Left hindlimb (tissue), 1 donor: ENCODE measurements around the gene RGL4.
"Not testable (repeated sequence)": the region's sequence is repeated elsewhere in the genome, so short reads cannot be mapped to it uniquely, and the experiment has no call there.

Source experiments
- DNase-seq: peaks from one replicate; pipeline ENCODE4 v3.0.0-alpha.2; 2018

RGL4 gene

GRCh38 chr22:23690713-23691112, at the start of gene RGL4:
Gene RGL4, plus strand, starts transcription at chr22:23691013. Its CDS starts 1,018 bp downstream, at chr22:23692031.
- no peak for DNase-seq

DNA sequence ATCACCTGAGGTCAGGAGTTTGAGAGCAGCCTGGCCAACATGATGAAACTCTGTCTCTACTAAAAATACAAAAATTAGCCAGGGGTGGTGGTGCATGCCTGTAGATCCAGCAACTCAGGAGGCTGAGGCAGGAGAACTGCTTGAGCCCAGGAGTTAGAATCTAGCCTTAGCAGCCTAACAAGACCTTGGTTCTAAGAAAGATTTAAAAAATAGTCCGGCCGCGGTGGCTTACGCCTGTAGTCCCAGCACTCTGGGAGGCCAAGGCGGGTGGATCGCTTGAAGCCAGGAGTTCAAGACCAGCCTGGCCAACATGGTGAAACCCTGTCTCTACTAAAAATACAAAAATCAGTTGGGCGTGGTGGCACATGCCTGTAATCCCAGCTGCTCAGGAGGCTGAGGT, 44.3 kb upstream of the RGL4 start:
- DNase-seq = not testable (repeated sequence)

GRCh38 chr22:23649071-23649501, 41.7 kb upstream of the RGL4 start:
- no peak for DNase-seq

- DNase-seq = no peak
Measured at GRCh38 chr22:23651676-23652075, 39.1 kb upstream of the RGL4 start.

DNA sequence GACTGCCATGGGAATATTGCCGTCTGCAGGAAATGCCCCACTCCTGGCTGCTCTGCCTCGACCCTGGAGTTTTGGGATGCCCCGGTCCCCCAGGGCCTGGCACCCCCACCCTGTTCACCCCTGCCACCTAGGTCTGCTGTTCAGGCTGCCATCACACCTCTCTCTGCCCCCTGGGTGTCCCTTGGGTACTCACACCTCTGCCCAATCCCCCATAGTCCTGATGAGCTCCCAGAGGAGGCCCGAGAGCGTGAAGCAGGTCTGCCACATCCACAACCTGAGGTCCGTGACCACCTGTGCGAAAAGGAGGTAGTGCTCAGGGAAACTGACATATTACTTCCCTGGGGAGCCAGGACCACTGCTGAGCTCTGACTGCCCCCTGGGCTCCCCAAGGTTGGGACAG, 38.5 kb upstream of the RGL4 start:
- no peak for DNase-seq

- no peak for DNase-seq
Measured at GRCh38 chr22:23652711-23653110, 38.1 kb upstream of the RGL4 start.

DNA sequence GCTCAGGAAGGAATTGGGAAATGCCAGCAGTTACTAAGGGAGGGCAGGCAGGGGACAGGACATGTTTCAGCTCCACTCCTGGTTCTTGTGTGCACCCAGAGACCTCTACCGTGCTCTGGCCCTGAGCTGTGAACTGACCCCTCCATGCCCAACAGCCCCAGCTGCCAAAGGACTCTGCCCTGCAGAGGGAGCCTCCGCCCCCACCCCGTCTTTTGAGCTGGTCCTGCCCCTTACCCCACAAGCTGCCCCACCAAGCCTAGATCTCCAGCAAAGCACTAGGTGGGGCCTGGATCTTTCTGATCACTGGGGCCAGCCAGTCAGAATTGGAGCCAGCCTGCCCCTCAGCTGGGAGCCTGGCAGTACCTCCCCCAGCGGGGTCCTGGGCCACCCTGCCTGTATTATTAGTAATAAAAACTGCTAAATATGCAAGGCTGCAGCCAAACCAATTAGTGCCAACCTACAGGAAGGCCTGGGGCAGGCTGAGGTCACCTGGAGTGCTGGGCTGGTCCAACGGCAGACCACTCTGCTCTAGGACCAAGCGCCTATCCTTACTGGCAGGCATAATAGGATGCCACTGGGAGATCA, 34.8 kb upstream of the RGL4 start:
- DNase-seq = no peak

DNA sequence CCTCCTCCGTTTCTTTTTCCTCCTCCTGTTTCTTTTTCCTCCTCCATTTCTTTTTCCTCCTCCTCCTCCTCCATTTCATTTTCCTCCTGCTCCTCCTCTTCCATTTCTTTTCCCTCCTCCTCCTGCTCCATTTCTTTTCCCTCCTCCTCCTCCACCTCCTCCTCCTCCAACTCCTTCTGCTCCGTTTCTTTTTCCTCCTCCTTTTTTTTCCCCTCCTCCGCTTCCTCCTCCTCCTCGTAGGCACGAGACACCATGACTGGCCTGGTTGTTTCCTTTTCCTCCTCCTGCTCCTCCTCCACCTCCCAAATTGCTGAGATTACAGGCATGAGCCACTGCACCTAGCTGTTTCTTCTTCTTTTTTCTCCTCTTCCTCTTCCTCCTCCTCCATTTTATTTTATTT, 33.1 kb upstream of the RGL4 start:
- no peak for DNase-seq

DNA sequence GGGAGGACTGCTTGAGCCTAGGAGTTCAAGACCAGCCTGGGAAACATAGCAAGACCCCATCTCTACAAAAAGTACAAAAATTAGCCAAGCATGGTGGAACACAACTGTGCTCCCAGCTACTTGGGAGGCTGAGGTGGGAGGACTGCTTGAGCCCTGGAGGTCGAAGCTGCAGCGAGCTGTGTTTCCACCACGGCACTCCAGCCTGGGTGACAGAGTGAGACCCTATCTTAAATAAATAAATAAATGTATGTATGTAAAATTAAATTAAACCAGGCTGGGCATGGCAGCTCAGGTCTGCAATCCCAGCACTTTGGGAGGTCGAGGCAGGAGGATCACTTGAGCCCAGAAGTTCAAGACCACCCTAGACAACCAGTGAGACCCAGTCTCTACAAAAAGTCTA, 30.4 kb upstream of the RGL4 start:
- DNase-seq = not testable (repeated sequence)

DNA sequence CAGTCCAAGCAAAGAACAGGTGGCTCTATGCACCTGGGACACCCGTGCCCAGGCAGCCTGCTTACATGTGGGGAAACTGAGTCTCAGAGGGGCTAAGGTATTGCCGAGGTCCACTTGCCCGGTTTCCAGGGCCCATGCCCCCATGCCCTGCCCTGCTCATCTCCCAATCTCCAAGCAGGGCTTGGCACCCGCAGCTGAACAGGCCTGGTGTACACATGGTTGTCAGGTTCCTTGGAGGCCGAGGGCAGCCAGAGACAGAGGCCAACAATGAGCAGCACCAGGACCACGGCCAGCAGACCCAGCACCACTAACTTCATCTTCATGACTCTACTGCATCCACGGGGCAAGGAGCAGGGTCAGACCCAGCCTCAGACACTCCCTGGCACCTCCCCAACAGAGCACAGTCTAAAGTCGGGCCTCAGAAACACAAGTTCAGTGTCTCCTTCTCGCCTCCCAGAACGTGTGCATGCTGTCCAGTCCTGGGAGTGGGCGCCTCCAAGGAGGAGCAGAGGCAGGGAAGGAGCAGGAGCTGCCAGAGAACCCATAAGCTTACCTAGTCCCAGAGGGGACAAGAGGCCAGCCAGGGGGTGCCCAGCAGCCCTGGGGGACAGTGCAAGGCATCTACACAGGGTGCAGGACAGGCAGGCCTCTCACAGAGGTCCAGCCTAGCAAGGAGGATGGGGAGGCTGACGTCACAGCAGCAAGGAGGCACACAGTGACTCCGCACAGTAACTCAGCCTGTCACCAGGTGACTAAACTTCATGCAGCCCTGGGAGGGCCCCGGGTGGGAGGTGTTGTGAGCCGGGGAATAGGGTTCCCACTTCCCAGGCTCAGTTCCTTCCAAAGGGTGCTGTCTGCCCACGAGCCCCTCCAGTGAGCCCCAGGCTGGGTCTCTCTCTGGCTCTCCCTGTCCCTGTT, 20.2 kb upstream of the RGL4 start:
- no peak for DNase-seq

- DNase-seq = not testable (repeated sequence)
Measured at GRCh38 chr22:23671387-23671786, 19.4 kb upstream of the RGL4 start.

- not testable (repeated sequence) for DNase-seq
Measured at GRCh38 chr22:23672307-23673049, 18.3 kb upstream of the RGL4 start.

DNA sequence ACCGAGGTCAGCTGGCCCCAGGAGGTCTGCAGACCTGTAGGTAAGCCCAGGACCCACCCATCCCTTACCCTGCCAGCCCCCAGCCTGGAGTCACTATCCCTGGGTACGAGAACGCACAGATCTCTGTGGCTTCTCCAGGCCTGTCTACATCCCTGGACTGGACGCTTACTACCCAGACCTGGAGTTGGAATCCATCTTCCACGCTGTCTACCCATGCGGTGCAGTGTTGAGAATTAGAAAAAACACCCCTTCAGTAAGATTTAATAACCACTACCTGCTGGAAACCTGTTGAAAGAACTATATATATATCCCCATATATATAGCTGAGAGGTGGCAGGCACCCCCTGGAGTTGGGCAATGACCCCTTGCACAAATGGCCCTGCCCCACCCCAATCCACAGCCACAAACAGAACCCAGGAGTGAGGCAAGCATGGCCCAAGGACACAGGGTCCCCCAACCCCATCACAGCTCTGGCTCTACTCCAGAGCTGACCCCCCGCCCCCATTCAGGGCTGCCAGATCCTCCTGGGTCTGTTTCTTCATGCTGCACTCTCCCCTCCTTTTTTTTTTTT, 17.7 kb upstream of the RGL4 start:
- no peak for DNase-seq

DNA sequence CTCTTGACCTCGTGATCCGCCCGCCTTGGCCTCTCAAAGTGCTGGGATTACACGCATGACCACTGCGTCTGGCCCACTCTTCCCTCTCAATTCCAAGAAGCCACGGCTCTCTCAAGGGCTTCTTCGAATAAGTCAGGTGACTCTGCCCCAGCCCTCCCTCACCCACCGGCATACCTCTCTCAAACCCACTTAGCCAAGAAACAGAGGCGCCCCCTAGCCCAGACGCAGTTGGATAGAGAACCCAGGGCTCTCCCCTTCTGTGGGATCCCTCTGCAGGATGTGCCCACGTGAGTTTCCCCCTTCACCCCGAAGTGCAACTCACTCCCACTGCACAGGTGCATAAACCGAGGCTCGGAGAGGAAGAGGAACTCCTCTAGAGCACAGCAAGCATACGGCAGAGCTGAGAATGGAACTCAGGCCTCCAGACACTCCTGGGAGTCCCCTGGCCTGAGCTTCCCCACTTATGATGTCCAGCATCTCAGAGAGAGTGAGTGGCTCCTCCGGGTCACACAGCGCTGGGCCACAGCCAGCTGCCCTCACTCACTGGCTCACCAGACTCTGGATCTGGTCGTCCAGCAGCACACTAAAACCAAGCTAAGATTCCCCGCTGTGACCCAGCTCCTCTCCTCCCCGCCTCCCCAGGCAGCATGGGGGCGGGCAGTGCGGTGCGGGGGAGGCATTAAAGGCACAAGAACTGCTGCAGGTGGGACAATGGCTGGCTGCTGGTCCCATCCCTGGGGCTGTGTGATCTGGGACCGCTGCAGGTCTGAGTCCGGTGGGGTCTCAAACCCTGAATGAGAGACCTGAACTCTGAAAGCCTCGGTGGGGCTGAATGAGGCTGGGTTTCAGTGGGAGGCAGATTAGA, 16.8 kb upstream of the RGL4 start:
- DNase-seq = no peak

DNA sequence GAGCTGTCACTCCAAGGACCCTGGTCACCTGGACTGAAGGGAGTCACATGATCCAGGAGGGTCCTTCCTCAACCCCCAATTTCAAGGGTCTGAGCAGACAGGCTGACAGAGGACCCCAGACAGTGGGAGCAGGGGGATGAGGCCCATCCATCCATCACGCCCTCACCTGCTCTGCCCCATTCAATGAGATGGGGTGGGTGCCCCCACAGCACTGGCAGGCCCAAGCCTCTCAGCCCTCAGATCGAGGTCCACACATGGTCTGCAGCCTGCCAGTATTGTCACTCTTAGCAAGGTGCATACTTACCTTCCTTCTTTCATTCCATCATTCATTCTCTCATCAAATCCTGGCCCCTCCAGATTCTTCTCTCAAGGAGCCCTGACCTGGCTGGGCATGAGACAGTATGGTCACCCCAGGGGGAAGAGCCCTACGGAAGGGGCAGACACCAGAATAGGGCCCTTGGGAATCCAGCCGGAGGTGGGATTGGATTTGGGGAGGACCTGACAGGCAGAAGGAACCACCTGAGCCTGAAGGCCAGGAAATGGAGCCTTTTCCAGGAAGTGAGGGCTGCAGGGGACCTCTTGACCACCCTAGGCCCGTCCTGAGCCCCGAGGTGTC, 15.8 kb upstream of the RGL4 start:
- DNase-seq = not testable (repeated sequence)

- no peak for DNase-seq
Measured at GRCh38 chr22:23675502-23676415, 15.1 kb upstream of the RGL4 start.

GRCh38 chr22:23676841-23677700, 13.7 kb upstream of the RGL4 start:
- DNase-seq = not testable (repeated sequence)

DNA sequence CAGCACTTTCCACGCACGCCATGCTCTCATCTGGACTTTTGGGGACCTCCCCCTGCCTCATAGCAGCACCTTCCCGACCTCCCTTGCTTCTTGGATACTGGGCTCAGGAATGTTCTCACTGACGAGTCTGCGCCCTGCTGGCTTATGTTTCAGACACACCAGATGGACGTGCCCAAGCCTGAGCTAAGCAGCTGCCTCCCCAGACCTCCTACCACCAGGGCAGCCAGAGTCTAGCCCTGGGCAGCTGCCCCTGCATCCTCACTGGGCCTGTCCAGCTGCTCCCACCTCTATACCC, 13.2 kb upstream of the RGL4 start:
- no peak for DNase-seq

DNA sequence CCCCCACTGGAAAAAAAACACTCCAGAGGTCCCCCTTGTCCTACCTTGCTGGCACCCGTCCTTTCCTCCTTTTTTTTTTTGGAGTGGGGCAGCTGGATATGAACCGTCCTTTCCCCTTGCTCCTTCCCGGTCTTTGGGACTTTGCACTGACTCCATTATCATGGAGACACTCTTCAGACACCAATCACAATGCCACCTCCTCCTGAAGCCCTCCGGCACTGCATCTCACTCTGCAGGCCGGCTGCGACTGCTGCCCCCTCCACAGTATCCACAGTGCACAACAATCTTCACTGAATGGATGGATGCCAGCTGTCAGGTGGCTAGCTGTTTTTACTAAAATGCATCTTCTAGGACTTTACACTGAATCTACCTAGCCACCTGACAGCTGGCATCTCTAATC, 12.7 kb upstream of the RGL4 start:
- DNase-seq = no peak
